LHCN-M2 (cell line): Measurements from ENCODE around the gene COL6A5. TPM values are rescaled to one million over a fixed set of nuclear protein-coding genes. Genes with fewer than 3 reads are reported as not detected.
"Not testable (repeated sequence)": the region's sequence is repeated elsewhere in the genome, so short reads cannot be mapped to it uniquely, and the experiment has no call there.

ENCODE experiments used
- DNase-seq: peaks from one replicate; pipeline ENCODE4 v3.0.0-alpha.2; 2012; ENCODE audit warnings: low read depth
- polyA plus RNA-seq: library from polyadenylated mRNA; unstranded; fragments of >200 nt; gene quantifications from one replicate; pipeline ENCODE4 v1.2.1, GENCODE V29; 2012; ENCODE audit warnings: missing spikeins
- total RNA-seq: library from RNA; depleted of rRNA; stranded (reverse); fragments of >200 nt; gene quantifications from 2 replicates; pipeline ENCODE4 v1.2.3, GENCODE V29; 2014; rRNA removed

The COL6A5 gene, protein sequence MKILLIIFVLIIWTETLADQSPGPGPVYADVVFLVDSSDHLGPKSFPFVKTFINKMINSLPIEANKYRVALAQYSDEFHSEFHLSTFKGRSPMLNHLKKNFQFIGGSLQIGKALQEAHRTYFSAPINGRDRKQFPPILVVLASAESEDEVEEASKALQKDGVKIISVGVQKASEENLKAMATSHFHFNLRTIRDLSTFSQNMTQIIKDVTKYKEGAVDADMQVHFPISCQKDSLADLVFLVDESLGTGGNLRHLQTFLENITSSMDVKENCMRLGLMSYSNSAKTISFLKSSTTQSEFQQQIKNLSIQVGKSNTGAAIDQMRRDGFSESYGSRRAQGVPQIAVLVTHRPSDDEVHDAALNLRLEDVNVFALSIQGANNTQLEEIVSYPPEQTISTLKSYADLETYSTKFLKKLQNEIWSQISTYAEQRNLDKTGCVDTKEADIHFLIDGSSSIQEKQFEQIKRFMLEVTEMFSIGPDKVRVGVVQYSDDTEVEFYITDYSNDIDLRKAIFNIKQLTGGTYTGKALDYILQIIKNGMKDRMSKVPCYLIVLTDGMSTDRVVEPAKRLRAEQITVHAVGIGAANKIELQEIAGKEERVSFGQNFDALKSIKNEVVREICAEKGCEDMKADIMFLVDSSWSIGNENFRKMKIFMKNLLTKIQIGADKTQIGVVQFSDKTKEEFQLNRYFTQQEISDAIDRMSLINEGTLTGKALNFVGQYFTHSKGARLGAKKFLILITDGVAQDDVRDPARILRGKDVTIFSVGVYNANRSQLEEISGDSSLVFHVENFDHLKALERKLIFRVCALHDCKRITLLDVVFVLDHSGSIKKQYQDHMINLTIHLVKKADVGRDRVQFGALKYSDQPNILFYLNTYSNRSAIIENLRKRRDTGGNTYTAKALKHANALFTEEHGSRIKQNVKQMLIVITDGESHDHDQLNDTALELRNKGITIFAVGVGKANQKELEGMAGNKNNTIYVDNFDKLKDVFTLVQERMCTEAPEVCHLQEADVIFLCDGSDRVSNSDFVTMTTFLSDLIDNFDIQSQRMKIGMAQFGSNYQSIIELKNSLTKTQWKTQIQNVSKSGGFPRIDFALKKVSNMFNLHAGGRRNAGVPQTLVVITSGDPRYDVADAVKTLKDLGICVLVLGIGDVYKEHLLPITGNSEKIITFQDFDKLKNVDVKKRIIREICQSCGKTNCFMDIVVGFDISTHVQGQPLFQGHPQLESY (N-terminal part only)
- under 0.01 and 0.34 TPM in 2 replicates for total RNA-seq
- 0.01 TPM for polyA plus RNA-seq

DNA sequence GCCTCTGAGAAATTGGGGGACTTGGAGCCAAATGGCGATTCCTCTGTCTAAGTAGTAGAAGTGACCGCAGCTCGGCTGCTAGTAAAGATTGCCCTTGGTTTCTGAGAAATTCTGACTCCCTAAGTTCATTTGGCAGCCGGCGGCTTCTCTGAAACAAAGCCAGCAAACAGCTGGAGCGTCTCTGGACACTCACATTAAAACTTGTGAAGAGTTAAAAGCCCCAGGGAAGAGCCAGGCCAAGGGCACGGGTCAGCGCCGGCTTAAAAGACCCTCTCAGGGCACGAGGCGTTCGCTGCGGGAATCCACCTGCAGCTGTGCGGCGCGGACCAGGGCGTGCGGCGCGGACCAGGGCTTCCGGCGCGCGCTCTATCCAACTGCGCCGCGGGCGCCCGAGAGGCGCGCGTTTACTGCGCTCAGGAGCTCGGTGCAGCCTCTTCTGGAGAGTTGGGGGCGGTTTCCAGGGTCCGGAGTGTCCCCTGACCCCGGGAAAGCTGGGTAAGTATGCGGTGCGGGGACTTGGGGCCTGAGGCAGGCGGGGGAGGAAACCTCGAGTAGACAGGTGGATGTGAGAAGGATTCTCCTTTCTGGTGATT, at the start of gene COL6A5:
COL6A5 (plus strand) TSS at position 186 of the 593 bp plus-strand sequence. CDS start 27,967 bp downstream, outside the sequence.
- peak; percentile 16 for DNase-seq

DNA sequence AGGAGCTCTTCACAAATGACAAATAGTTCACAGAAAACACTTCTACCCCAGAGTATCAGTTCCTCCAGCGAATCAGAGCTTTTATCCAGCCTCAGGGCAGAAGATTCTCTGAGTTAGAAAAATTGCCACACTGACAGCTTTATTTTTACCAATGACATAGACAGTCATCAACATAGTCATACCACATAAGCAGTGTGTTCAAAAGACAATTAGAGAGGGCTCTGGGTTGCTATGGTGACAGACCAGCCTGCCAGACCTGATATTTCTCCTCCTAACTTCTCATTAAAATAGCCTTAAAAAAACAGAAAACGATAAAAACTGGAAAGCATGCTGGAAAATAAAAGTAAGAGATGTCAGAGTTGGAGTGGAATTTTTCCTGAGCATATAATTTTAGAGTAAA, 45.9 kb upstream of the COL6A5 start:
- DNase-seq, result no peak

DNA sequence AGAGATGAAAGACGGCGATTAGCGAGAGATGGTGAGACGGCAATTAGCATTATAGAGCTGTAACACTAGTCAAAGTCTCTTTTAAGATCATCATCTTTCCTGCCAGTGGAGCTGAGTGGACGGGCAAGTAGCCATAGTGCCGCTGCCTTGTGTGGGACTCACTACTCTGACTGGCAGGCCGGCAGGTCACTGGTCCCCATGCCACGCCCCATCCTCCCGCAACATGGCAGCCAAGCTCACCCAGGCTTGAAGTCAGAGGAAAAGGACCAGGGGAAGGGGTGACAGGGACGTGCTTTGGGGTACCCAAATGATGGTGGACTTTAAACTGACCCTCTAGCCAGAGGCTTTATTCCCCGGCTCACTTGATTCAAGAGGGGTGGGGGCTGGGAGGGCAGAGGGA, 44.6 kb upstream of the COL6A5 start:
- no peak for DNase-seq

DNA sequence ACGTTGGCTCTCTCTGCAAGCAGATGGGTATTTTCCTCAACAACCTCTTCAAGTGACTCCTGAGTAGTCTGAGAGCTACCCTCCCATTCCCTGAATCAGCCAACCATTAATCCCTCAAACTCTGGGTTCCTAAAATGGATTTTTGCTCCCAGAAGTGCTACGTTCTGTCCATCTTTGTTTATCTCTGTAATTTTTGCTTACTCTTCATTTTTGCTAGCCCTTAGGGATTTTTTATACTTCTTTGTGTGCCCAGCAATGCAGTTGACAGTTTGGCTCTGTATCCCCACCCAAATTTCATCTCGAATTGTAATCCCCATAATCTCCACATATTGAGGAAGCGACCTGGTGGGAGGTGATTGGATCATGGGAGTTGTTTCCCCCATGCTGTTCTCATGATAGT, 35.4 kb upstream of the COL6A5 start:
- no peak for DNase-seq

DNA sequence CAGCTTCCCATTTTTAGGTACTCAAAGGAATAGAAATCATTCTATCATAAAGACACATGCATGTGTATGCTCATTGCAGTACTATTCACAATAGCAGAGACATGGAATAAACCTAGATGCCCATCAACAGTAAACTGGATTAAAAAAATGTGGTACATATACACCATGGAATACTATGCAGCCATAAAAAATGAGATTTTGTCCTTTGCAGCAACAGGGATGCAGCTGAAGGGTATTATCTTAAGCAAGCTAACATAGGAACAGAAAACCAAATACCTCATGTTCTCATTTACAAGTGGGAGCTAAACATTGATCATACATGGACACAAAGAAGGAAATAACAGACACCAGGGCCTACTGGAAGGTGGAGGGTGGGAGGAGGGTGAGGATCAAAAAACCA, 33.1 kb upstream of the COL6A5 start:
- no peak for DNase-seq

DNA sequence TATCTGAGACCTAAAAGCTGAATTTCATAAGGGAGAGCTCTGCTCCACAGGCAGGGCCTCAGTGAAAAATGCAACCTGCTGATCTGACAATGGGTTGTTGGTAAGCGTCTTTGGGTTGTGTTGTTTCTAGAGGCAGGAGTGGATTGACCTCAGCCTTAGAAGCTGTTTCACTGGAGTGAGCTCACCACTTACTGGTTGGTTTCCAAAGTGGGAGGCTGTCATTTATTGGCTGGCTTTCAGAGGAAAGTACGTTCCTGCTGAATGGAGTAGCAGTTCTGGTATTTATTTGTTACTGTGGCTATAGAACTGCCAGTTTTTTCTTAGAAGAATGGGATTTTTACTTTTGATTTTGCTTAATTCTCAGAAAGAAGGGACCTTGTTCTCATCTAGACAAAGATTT, 29.3 kb upstream of the COL6A5 start:
- no peak for DNase-seq

DNA sequence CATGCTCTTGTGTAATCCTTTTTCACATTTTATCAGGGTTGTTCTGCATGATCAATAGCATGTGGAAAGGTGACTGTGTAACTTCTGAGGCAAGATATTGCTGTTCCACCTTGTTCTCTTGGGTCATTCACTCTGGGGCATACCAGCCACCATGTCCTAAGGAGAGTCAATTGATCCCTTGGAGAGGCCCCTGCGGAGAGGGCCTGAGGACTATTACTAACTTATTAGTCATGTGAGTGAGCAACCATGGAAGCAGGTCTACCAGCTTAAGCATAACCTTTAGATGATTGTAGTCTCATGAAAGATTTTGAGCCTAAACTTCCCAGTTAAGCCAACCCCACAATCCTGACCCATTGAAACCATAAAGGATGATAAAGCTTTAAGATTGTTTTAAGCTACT, 22.0 kb upstream of the COL6A5 start:
- no peak for DNase-seq

DNA sequence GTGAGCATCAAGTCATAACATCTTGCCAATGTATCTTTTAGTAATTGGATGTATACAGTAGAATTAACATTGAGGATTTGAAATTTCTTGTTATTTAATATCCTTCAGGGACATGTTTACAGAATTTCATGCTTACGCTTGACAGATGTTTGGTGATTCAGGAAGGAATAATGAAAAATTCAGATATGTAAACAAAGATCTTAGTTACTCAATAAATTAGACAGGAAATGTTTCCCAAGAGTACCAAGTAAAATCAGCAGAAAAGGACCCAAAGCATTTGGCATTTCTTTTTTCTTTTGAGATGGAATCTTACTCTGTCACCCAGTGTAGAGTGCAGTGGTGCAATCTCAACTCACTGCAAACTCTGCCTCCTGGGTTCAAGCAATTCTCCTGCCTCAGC, 4.7 kb upstream of the COL6A5 start:
- DNase-seq, result peak; percentile 43

DNA sequence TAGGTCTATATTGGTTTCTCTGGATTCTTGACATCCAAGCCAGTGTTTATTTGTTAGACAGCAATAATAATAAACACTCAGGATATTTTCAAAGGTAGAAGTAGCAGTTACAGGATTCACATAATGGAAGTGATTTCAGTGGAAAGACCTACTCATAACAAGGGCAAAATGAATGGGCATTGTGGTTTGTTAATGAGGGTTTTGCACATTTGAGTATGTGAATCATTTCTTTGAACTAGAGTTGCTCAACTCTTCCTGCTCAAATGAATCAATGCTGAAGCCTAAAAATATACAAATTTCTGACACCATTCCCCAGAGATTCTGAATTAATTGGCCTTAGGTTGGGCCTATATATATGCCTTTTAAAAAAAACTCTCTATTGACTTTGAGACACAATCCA, 4.1 kb upstream of the COL6A5 start:
- DNase-seq, result peak; percentile 79

DNA sequence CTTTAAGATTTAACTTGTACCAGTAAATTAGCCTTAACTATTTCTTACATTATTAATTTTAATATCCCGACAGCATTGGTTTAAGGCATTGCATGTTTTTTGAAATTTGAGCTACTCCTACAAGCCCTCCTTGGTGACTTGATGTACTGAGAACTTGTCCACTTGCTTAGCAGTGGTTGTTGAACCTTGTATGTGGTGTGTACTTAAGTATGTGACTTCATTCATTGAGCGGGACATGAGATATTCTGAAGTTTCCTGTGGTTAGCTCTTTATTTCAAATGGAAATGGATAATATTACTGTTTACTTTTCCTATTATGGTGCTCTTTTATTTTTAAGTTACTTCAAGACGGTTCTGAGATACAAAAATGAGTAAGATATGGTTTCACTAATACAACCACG, 3.6 kb upstream of the COL6A5 start:
- DNase-seq, result peak; percentile 48

DNA sequence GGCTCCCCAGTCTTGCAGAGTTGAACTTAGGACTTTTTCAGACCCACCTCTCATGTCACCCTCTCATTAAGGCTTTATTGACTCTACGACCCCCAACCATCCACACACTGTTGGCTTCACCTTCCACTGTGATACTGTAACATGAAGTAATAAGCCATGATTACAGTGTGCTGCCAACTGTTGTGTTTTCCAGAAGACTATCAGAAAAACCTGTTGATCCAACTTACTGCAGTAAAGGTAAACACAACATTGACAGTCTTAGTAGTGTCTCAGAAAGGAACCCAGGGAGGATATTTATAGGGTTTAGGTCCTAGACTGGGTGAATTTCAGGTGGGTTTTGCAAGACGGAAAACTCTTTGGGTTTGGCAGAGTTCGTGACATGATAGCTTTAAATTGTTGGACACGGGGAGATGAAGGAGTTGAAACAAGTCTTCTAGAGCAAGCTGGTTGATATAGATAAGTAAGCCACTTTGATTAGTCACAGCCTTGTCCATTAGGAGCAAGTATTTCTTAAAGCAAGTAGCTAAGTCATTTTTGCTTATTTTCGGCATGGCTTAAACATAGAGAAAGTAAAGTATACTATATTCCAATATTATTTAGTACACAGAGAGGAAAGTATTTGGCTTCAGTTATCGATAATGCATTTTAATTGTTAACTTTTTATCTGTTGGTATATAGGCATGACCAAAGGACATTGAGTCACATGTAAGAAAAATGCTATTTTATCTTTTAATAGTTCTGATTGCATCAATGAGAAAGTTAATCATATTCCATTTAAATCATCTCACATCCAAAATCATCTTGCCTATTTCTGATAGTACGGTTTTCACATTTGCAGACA, 2.4 kb upstream of the COL6A5 start:
- no peak for DNase-seq

DNA sequence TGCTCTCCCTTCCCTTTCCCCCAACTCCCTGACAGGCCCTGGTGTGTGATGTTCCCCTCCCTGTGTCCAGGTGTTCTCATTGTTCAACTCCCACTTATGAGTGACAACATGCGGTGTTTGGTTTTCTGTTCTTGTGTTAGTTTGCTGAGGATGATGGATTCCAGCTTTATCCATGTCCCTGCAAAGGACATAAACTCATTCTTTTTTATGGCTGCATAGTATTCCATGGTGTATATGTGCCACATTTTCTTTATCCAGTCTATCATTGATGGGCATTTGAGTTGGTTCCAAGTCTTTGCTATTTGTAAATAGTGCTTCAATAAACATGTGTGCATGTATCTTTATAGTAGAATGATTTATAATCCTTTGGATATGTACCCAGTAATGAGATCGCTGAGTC, 2.8 kb downstream of the COL6A5 start:
- DNase-seq, result not testable (repeated sequence)

DNA sequence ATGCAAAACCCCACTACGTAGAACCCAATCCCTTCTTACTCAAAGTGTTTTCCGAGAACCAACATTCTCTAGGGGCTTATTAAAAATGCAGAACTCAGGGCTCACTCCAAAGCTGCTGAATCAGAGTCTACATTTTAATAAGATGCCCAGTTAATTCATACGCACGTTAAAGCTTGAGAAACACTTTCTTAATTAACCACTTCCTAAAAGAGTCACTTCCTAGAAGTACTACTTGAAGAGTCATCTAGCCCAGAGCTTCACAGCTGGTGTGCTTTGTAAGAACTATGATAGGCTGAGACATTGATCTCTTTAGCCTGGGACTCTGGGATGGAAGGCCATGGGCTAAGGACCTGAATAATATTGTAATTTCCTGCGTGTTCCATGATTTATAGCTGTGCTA, 9.0 kb downstream of the COL6A5 start:
- peak; percentile 4 for DNase-seq

DNA sequence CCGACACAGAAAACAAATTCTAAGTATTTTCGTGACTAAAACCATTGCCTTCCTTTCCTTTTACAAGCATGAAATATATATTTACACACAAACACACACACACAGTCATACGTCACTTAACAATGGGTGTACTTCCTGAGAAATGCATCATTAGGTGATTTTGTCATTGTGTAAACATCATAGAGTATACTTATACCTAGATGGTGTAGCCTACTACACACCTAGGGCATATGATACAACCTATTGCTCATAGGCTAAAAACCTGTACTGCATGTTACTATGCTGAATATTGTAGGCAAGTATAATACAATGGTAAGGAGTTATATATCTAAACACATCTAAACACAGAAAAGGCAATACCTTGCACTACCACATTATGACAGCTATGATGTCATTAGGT, 28.6 kb downstream of the COL6A5 start:
- DNase-seq, result no peak

DNA sequence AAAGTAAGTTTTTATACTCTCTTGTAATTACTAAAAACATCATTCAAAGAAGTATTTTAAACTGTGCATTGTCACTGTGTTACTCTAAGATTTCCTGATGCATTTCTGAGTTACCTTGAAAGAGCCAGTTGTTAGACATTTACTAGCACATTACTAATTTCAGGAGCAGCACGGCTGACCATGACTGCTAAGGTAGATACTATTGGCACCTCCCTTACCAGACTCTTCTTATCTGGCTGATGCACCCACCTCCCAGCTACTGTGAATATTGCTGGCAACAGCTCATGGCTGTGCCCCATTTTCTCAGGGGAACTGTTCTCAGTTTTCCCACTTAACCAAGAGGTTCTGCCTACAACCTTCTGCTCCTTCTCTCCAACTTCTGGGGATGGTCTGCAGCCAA, 29.4 kb downstream of the COL6A5 start:
- DNase-seq, result no peak

DNA sequence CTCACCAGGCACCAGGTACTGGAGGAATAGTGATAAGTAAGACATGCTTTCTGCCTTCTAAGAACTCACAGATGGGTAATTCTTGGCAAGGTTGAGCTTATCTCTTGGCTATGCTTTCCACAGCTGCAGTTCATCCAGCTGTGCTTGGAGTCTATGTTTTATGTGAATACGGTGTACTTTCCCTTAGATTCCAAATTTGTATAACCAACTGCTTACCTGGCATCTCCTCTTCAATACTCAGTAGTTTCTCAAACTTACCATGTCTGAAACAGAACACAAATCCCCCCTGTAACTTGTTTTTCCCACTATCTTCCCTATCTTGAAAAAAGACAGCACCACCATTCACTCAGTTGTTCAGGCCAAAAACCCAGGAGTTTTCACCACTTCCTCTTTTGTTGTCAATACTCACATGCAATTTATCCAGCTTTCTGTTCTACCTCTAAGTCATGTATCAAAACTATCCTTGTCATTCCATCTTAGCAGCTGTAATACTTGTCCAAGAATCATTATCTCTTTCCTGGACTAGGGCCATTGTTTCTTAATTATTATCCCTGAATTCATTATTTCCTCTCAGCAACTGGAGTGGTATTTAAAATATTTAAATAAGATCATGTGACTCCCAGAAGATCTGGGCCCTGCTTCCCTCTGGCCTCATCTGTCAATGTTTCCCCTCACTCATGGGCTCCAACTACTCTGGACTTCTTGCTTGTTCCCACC, 32.6 kb downstream of the COL6A5 start:
- DNase-seq, result no peak

DNA sequence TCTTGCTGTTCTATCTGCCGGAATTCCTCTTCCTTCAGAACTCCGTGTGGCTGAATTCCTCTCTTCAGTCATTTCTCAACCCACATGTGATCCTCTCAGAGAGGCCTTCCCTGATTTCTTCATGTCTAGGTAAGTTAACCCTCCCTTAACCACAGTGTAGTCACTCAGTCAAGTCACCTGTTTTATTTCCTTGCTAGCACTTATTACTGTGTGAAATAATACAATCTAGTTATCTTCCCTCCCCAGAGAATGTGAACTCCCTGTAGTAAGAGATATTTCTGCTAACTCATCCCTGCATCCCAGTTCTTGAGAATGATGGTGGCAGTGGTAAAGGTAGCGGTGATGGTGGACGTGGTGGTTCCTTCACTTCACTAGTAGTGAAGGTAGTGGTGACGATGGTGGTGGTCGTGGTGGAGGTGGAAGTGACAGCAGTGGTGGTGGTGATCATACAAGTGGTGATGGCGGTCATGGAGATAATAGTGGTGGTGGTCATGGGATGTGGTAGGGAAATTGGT, 33.3 kb downstream of the COL6A5 start:
- no peak for DNase-seq

DNA sequence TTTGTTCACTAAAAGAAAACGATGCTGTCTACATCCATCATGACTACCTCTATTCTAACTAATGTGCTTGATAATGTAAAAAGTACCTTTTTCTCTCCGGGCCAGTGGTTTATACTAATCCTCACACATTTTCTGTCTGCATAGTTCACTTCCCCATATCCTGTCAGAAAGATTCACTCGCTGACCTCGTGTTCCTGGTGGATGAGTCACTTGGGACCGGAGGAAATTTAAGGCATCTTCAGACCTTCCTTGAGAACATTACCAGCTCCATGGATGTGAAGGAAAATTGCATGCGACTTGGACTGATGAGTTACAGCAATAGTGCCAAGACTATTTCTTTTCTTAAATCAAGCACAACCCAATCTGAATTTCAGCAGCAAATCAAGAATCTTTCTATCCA, 33.8 kb downstream of the COL6A5 start:
- DNase-seq, result peak; percentile 80

DNA sequence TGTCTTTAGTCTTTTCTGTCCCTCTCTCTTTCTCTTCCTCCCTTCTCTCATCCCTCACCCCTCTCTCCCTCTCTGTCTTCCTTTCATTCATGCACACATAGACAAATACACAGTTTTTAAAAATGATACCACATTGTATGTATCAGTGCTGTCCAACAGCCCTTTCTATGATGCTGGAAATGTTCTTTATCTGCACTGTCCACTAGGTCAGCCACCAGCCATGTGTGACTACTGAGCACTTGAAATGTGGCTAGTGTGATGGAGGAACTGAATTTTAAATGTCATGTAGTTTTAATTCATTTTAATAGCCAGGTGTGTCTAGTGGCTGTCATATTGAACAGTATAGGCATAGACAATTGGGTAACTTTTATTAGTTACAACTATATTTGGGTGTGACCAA, 34.9 kb downstream of the COL6A5 start:
- no peak for DNase-seq

DNA sequence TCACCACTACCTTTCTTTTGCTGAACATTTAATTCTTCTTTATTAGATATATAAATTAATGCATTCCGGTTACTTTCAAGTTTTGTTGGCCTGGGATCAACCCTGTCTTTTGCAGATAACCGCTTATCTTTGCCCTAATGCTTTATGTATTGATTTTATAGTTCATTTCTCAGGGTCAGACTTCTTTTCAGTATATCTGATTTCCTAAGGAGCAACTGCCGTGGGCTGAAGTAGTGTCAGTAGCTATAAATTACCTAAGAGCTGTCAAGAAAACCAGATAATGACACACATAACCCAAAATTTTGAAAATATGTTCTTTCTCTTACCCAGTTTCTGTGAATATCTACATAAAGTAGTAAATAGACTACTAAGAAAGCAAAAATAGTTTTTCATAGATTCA, 38.0 kb downstream of the COL6A5 start:
- no peak for DNase-seq
